ENCODE data around the gene CSNK2B.

- no peak for TF ChIP-seq POLR2A (IDR thresholded peaks at IDR 0.05)
- TF ChIP-seq, protein P1, sequence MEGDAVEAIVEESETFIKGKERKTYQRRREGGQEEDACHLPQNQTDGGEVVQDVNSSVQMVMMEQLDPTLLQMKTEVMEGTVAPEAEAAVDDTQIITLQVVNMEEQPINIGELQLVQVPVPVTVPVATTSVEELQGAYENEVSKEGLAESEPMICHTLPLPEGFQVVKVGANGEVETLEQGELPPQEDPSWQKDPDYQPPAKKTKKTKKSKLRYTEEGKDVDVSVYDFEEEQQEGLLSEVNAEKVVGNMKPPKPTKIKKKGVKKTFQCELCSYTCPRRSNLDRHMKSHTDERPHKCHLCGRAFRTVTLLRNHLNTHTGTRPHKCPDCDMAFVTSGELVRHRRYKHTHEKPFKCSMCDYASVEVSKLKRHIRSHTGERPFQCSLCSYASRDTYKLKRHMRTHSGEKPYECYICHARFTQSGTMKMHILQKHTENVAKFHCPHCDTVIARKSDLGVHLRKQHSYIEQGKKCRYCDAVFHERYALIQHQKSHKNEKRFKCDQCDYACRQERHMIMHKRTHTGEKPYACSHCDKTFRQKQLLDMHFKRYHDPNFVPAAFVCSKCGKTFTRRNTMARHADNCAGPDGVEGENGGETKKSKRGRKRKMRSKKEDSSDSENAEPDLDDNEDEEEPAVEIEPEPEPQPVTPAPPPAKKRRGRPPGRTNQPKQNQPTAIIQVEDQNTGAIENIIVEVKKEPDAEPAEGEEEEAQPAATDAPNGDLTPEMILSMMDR (IDR thresholded peaks at IDR 0.05) = no peak
Observed at GRCh38 chr6:31690231-31691077, 24.6 kb downstream of the CSNK2B start.

Data from testis (tissue), 2 donors.